IMR-90 (cell line): ENCODE results near the gene RBM45. TPM values are rescaled to one million over a fixed set of nuclear protein-coding genes. Genes with fewer than 3 reads are reported as not detected.

ENCODE experiments used
- ATAC-seq: fragments of 200-7000 bp; cut with Tn5 transposase; 2 replicates; pipeline ENCODE4 v1.9.1; 2020; ENCODE audit warnings: low read depth, mild to moderate bottlenecking, moderate library complexity
- BruUV-seq: library from RNA; stranded (reverse); fragments of 400-500 nt; replicated peaks from 2 replicates; lab custom pipeline; 2021; lab: Mats Ljungman, UMichigan
- CTCF ChIA-PET: fragments of 300-600 bp; formaldehyde crosslinking; extraction: SDS; loops from one replicate; lab custom pipeline; 2021; ENCODE audit warnings: antibody characterized with exemption; lab: Yijun Ruan, JAX
- POLR2A ChIA-PET: fragments of 300-600 bp; sonication (Branson Sonifier 250); formaldehyde crosslinking; loops from one replicate; lab custom pipeline; 2022; ENCODE audit warnings: antibody characterized with exemption; ENCODE audit not compliant: unreplicated experiment; lab: Charles Lee
- DNase-seq: peaks from one replicate; pipeline ENCODE4 v3.0.0; 2013
- H2AFZ ChIP-seq: replicated peaks from 2 replicates; pipeline ENCODE3; 2013; ENCODE audit warnings: low read length, mild to moderate bottlenecking; ENCODE audit not compliant: poor library complexity
- H2AK5ac ChIP-seq: 2 replicates; pipeline ENCODE4 v1.6.1; 2013; ENCODE audit warnings: low read depth, low read length, inconsistent platforms
- H2AK9ac ChIP-seq: replicated peaks from 2 replicates; pipeline ENCODE3; 2013; ENCODE audit warnings: mild to moderate bottlenecking, low read depth, low read length, moderate library complexity; ENCODE audit not compliant: poor library complexity
- H2BK120ac ChIP-seq: 2 replicates; pipeline ENCODE4 v1.6.1; 2013; ENCODE audit warnings: low read depth, low read length, inconsistent platforms
- H2BK15ac ChIP-seq: 3 replicates; pipeline ENCODE4 v1.6.1; 2013; ENCODE audit warnings: low read depth, low read length, inconsistent platforms
- H2BK20ac ChIP-seq: 2 replicates; pipeline ENCODE4 v1.6.1; 2013; ENCODE audit warnings: low read depth, mild to moderate bottlenecking, inconsistent platforms, low read length, moderate library complexity
- H2BK5ac ChIP-seq: 2 replicates; pipeline ENCODE4 v1.6.1; 2013; ENCODE audit warnings: mild to moderate bottlenecking, low read depth, low read length, inconsistent platforms; ENCODE audit not compliant: poor library complexity, severe bottlenecking
- H3K14ac ChIP-seq: replicated peaks from 2 replicates; pipeline ENCODE4 v1.6.1; 2013; ENCODE audit warnings: low read depth, low read length, inconsistent platforms
- H3K18ac ChIP-seq: 2 replicates; pipeline ENCODE4 v1.6.1; 2013; ENCODE audit warnings: low read depth, low read length, control low read depth
- H3K23ac ChIP-seq: 2 replicates; pipeline ENCODE4 v1.6.1; 2013; ENCODE audit warnings: low read depth, low read length, inconsistent platforms
- H3K27ac ChIP-seq: 2 replicates; pipeline ENCODE4 v1.5.1; 2013; ENCODE audit warnings: mild to moderate bottlenecking, control low read depth, low read length; ENCODE audit not compliant: insufficient read depth
- H3K27me3 ChIP-seq: 2 replicates; pipeline ENCODE4 v1.6.1; 2013; ENCODE audit warnings: low read length; ENCODE audit not compliant: control insufficient read depth, insufficient read depth
- H3K36me3 ChIP-seq: 2 replicates; pipeline ENCODE4 v1.6.1; 2013; ENCODE audit warnings: low read length, mixed read lengths; ENCODE audit not compliant: control insufficient read depth, insufficient read depth
- H3K4ac ChIP-seq: 2 replicates; pipeline ENCODE4 v1.6.1; 2013; ENCODE audit warnings: low read depth, low read length, inconsistent platforms
- H3K4me1 ChIP-seq: 2 replicates; pipeline ENCODE4 v1.6.1; 2013; ENCODE audit warnings: low read length, mixed read lengths; ENCODE audit not compliant: control insufficient read depth, insufficient read depth
- H3K4me2 ChIP-seq: 2 replicates; pipeline ENCODE4 v1.6.1; 2013; ENCODE audit warnings: low read depth, mild to moderate bottlenecking, control low read depth, low read length, moderate library complexity
- H3K4me3 ChIP-seq: 2 replicates; pipeline ENCODE4 v1.5.1; 2013; ENCODE audit warnings: low read depth, mild to moderate bottlenecking, control low read depth, low read length, moderate library complexity; ENCODE audit not compliant: insufficient read depth
- H3K56ac ChIP-seq: 2 replicates; pipeline ENCODE4 v1.6.1; 2013; ENCODE audit warnings: low read length, inconsistent platforms; ENCODE audit not compliant: insufficient read depth; ENCODE audit errors: extremely low read depth
- H3K79me1 ChIP-seq, 2 experiments: 2 replicates each; pipeline ENCODE4 v1.6.1; 2013; ENCODE audit warnings: low read length in 2 of 2, inconsistent platforms in 1 of 2, low read depth in 1 of 2
- H3K9ac ChIP-seq: 2 replicates; pipeline ENCODE4 v1.6.1; 2013; ENCODE audit warnings: low read depth, low read length, control low read depth
- H3K9me1 ChIP-seq: 2 replicates; pipeline ENCODE4 v1.6.1; 2013; ENCODE audit warnings: low read length, inconsistent platforms; ENCODE audit not compliant: insufficient read depth
- H3K9me3 ChIP-seq: 2 replicates; pipeline ENCODE4 v1.6.1; 2013; ENCODE audit warnings: low read length; ENCODE audit not compliant: control insufficient read depth, insufficient read depth
- H4K20me1 ChIP-seq: 2 replicates; pipeline ENCODE4 v1.6.1; 2013; ENCODE audit warnings: low read length, inconsistent platforms; ENCODE audit not compliant: insufficient read depth
- H4K5ac ChIP-seq: 2 replicates; pipeline ENCODE4 v1.6.1; 2013; ENCODE audit warnings: mild to moderate bottlenecking, low read depth, low read length, control low read depth
- H4K8ac ChIP-seq, 2 experiments: 2 replicates each; pipeline ENCODE4 v1.6.1; 2013; ENCODE audit warnings: low read depth in 2 of 2, low read length in 2 of 2, control low read depth in 1 of 2, inconsistent platforms in 1 of 2
- H4K91ac ChIP-seq: 2 replicates; pipeline ENCODE4 v1.6.1; 2013; ENCODE audit warnings: low read depth, low read length, inconsistent platforms; ENCODE audit not compliant: insufficient read depth
- CTCF ChIP-seq: conservative IDR thresholded peaks from 2 replicates; pipeline ENCODE4 v1.5.1; 2012; ENCODE audit warnings: mild to moderate bottlenecking, low read depth, low read length, improper control_type of control experiment
- ELK1 ChIP-seq: fragments of 150-350 bp; IDR thresholded peaks from 2 replicates; pipeline ENCODE4 v1.6.1; 2016; ENCODE audit warnings: low read depth, mild to moderate bottlenecking, low read length, moderate library complexity, borderline replicate concordance
- MAFK ChIP-seq: IDR thresholded peaks from 2 replicates; pipeline ENCODE4 v1.6.1; 2012; ENCODE audit warnings: low read depth, low read length, improper control_type of control experiment
- MXI1 ChIP-seq: IDR thresholded peaks from 2 replicates; pipeline ENCODE4 v1.6.1; 2012; ENCODE audit warnings: low read depth, mild to moderate bottlenecking, low read length, moderate library complexity, borderline replicate concordance
- POLR2A ChIP-seq: IDR thresholded peaks from 2 replicates; pipeline ENCODE4 v1.6.1; 2012; ENCODE audit warnings: mild to moderate bottlenecking, low read depth, low read length
- RAD21 ChIP-seq: IDR thresholded peaks from 2 replicates; pipeline ENCODE4 v1.6.1; 2012; ENCODE audit warnings: low read length, improper control_type of control experiment
- WGBS, 2 experiments: methylation state at CpG; one replicate each; pipeline versions ENCODE4 v1.1.5 to v1.1.7; 2013; ENCODE audit warnings: missing lambda C conversion rate in 2 of 2; ENCODE audit not compliant: insufficient read length in 1 of 2; ENCODE audit errors: extremely low coverage in 2 of 2; 5-methylcytosine and 5-hydroxymethylcytosine counted together
- dilution Hi-C: fragments of 300-500 bp; cut with HindIII; formaldehyde crosslinking; loops from one replicate; pipeline ENCODE4 v1.14.3; 2018; ENCODE audit warnings: low sequenced_read_pairs; ENCODE audit not compliant: unreplicated experiment
- in situ Hi-C: fragments of 300-500 bp; cut with MboI; formaldehyde crosslinking; loops from 3 replicates; pipeline ENCODE4 v1.14.3; 2019; ENCODE audit warnings: low sequenced_read_pairs, inconsistent platforms, mixed read lengths
- intact Hi-C: fragments of 100-400 bp; cut with micrococcal nuclease; formaldehyde crosslinking; loops from 2 replicates; pipeline ENCODE4 v1.10.0; 2022
- polyA plus RNA-seq, 3 experiments: library from polyadenylated mRNA; depleted of rRNA; stranded (reverse); fragments of >200 nt; gene quantifications; 2 replicates each; pipeline ENCODE4 v1.2.3, GENCODE V29; 2012; ENCODE audit warnings: low replicate concordance in 1 of 3
- total RNA-seq: library from RNA; depleted of rRNA; stranded (reverse); fragments of >200 nt; gene quantifications from 2 replicates; pipeline ENCODE4 v1.2.3, GENCODE V29; 2012

Gene RBM45
- total and polyA plus RNA-seq, 2 of the 4 experiments (the other 2 are of a cell fraction) = 10.3 to 17.9 TPM

GRCh38 chr2:178119179-178119922 lies 7.1 kb downstream of the RBM45 start:
- no peak overlapping the region for H2BK15ac ChIP-seq
- in situ Hi-C loops (no loop called here), intact Hi-C loops (loop anchor here (10.0 kb wide), 1 partner anchor 795 kb away; no protein-coding TSS in a partner anchor), dilution Hi-C loops (no loop called here)
- ChIA-PET POLR2A (no interaction called here), CTCF (interaction anchor here (0.8 kb wide), 1 partner anchor 12 kb away, joined by 3 read pairs; no protein-coding TSS in a partner anchor)
- no peak overlapping the region for H3K23ac ChIP-seq
- no peak overlapping the region for H3K18ac ChIP-seq
- H2BK20ac ChIP-seq = no peak overlapping the region
- no peaks in the 10 kb centered on the region for H3K9me1 ChIP-seq
- H3K36me3 ChIP-seq = peaks cover 7% of the 10 kb centered on the region
- H3K56ac ChIP-seq = no peak overlapping the region
- H2AK9ac ChIP-seq = no peak overlapping the region
- no peak overlapping the region for H4K8ac ChIP-seq
- H2BK120ac ChIP-seq = no peak overlapping the region
- no peak overlapping the region for H3K4me2 ChIP-seq
- no peak overlapping the region for H3K27ac ChIP-seq
- no peak overlapping the region for H3K4me3 ChIP-seq
- no peak overlapping the region for H2AK5ac ChIP-seq
- TF ChIP-seq POLR2A (no peak), RAD21 (no peak), MAFK (peak; percentile 54), MXI1 (no peak), CTCF (no peak), ELK1 (no peak)
- no peak overlapping the region for H2AFZ ChIP-seq
- ATAC-seq (no peak), DNase-seq (no peak)
- no peaks in the 10 kb centered on the region for H3K9me3 ChIP-seq
- no peak overlapping the region for H4K5ac ChIP-seq
- no peaks in the 10 kb centered on the region for H3K79me1 ChIP-seq
- H4K20me1 ChIP-seq = no peaks in the 10 kb centered on the region
- H3K14ac ChIP-seq = no peak overlapping the region
- H3K27me3 ChIP-seq = no peaks in the 10 kb centered on the region
- no peak overlapping the region for H2BK5ac ChIP-seq
- no peak overlapping the region for H4K91ac ChIP-seq
- H3K9ac ChIP-seq = no peak overlapping the region
- no peaks in the 10 kb centered on the region for H3K4me1 ChIP-seq
- H3K4ac ChIP-seq = no peak overlapping the region
- 78% methylated on average over 2 of the region's 3 CpGs; no CpG with 5 or more reads in 1 of the 2 experiments for WGBS, 2 experiments
- BruUV-seq = no TSS peak
